A549 treated with DMSO at 1 μM for 4 hours (cell line): Measurements from ENCODE around the gene DCUN1D3. TPM values are rescaled to one million over a fixed set of nuclear protein-coding genes. Genes with fewer than 3 reads are reported as not detected.

Source experiments
- total RNA-seq: library from RNA; stranded (reverse); fragments of 200-300 nt; extraction: Qiagen RNA extraction; gene quantifications from 5 replicates; pipeline ENCODE4 v1.2.3, GENCODE V29; 2022; ENCODE audit warnings: low read depth

Gene DCUN1D3
- total RNA-seq, result 4.3 to 5.7 TPM (median 5.0 TPM) in 5 replicates

DNA sequence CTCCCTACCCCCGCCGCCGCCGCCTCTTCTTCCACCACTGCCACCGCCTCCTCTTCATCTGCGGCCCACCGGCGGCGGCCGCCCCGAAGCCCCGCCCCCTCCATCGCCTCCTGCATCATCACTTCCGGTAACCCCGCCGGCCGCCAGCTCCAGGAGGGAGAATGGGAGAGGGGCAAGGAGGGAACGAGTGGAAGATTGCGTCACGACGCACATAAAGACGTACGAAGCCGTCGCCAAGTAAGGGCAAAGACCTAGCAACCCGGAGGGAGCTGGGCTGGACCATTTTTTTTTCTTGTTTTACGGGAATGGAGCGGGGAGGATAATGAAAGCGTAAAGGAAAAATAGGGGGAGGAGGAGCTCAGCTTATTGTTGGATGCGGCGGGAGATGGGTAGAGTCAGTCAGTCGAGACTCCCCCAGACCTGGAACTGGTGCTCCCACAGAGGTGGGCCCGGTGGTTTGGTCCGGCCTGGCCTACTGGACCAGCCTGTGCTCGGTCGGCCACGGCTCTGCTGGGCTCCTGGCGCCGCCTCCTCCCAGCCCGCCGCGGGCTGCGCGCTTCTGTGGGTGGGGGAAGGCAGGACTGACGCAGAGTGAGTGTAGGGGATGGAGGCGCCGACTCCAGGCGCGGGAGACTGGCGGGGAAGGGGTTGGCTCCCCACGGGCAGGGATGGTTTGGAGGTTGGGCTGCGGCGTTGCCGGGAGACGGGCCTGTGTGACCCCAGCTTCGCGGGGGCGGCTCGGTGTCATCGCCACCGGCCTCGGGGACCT, at the start of gene DCUN1D3, which contains the start of gene LYRM1:
TSS of gene DCUN1D3 (minus strand) at position 60 of the 769 bp plus-strand sequence. CDS start 37,820 bp downstream, outside the sequence.
TSS of gene LYRM1 (plus strand) at position 473 of the 769 bp plus-strand sequence. CDS start 14,785 bp downstream, outside the sequence.

DNA sequence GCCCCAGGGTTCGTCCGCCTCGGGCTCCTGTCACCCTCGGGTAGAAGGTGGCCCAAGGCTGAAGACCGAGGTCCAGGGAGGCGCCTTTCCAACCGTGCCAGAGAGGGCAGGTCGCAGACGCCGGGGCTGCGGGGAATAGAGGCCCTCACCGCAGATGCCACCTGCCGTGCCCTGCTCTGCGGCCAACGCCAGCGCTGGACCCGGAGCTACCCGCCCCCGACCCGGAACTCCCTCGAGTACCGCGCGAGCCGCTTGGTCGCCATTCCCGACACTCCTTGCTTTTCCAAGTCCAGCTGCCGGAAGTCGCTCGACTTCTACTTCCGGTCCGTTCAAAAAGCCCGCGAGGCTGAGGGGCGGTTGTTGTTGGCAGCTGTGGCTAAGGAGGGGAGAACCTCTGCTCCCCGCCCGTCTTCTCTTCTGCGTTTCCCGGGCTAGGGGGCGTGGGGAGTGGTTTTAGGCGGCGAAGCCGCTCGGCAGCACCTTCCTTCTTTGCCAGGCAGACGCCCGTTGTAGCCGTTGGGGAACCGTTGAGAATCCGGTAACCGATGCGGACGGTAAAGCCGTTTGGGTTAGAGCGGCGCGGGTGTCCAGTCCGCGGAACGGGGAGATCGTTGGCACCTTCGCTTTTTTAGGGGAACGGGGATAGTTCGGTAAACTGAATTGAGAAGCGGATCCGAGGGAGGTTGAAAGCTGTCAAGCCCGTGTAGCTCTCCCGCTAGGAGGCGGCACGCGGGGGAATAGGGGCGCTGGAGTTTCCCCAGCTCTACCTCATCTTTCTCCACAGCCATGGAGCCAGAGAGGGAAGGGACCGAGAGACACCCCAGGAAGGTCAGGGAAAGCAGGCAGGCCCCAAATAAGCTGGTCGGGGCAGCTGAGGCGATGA, 93.7 kb downstream of the DCUN1D3 start, which contains the start of the genes ERI2 and REXO5:
TSS of gene ERI2 (minus strand) at position 305 of the 883 bp plus-strand sequence. CDS start at position 263, 42 bp downstream.
TSS of gene REXO5 (plus strand) at position 360 of the 883 bp plus-strand sequence. CDS start at position 787, 427 bp downstream.

Other genes starting within 250 kb of the DCUN1D3 start
- gene ACSM1, start 202.7 kb downstream of the DCUN1D3 start, total RNA-seq, result not detected in 5 replicates
- gene THUMPD1, start 158.5 kb downstream of the DCUN1D3 start, total RNA-seq, result 23.5 to 29.3 TPM (median 28.5 TPM) in 5 replicates
- gene ACSM3, start 136.3 kb downstream of the DCUN1D3 start, total RNA-seq, result 3.5 to 4.6 TPM (median 4.5 TPM) in 5 replicates
- 13.1 to 16.3 TPM (median 16.2 TPM) in 5 replicates for gene ERI2, start 93.9 kb downstream of the DCUN1D3 start, total RNA-seq
- gene REXO5, start 93.8 kb downstream of the DCUN1D3 start, total RNA-seq, result 3.9 to 4.4 TPM (median 4.2 TPM) in 5 replicates
- gene LYRM1, start 413 bp upstream of the DCUN1D3 start, total RNA-seq, result 25.5 to 40.3 TPM (median 29.2 TPM) in 5 replicates